ENCODE data around the gene TFAP2C.
"Not testable (repeated sequence)": the region's sequence is repeated elsewhere in the genome, so short reads cannot be mapped to it uniquely, and the experiment has no call there.

The TFAP2C gene

DNA sequence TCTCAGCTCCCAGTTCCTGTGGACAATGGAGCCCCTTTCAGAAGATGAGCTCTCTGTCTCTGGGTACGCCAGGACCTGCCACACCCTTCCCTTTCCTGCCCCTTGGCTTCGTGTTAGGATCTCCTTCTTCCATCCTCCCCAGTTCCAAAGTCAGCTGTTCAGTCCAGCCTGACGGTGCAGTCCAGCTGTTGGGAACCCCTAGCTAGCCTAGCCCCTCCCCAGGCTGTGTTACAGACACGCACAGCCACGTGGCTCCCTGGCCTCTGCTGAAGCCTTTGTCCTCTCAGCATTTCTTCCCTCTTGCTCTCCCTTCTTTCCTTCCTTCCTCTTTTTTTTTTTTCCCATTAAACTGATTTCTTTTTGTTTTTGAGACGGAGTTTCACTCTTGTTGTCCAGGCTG lies 12.4 kb upstream of the TFAP2C start:
- no peak for DNase-seq (ENCODE audit: low read depth in 2 of 2)

DNA sequence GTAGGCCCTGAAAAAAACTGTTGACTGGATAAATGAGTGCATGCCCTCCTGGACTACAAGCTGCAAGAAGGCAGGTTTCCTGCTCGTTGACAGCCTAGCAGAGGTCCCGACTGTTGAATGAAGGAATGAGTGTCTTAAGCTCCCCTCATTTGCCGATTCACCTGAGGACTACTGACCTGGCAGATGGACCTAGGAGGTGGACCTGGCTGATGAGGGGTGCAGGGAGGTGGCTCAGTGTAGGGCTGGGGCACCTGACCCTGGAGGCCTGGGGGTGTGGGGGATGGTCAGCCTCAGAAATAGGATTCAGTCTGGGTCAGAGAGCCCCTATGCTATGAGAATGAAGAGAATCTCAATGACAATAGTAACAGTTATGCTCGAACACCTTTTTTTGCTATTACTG lies 11.6 kb upstream of the TFAP2C start:
- DNase-seq (ENCODE audit: low read depth in 2 of 2): no peak

DNA sequence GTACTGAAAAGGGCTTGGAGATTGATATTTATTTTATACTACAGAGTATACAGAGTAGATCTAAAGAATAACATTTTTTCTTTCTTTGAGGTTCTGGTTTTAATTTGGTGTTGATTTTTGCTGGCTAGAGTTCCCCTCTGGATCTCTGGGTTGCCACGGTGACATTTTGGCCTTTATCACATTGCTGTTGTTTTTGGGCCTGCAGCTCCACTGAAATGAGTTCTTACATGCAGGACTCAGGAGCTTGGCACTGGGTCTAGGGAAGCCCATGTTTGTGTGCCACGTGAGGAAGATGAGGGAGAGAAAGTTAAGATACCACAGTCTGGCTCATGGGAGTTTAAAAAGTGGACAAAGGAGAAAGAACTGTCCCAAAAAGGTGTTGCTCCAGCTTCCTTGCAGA lies 7.4 kb upstream of the TFAP2C start:
- DNase-seq (ENCODE audit: low read depth in 2 of 2): no peak

DNA sequence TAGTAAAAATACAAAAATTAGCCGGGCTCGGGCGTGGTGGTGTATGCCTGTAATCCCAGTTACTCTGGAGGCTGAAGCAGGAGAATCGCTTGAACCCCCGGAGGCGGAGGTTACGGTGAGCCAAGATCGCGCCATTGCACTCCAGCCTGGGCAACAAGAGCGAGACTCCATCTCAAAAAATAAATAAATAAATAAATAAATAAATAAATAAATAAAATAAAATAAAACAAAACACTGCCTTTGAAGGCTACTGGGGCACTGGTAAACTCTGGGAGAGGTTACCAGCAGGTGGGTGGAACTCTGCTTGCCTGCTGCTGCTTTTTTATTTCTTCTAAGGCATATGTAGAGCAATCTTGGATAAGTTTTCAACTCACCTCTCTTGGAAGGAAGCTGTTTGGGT lies 5.2 kb upstream of the TFAP2C start:
- DNase-seq (ENCODE audit: low read depth in 2 of 2): not testable (repeated sequence)

DNA sequence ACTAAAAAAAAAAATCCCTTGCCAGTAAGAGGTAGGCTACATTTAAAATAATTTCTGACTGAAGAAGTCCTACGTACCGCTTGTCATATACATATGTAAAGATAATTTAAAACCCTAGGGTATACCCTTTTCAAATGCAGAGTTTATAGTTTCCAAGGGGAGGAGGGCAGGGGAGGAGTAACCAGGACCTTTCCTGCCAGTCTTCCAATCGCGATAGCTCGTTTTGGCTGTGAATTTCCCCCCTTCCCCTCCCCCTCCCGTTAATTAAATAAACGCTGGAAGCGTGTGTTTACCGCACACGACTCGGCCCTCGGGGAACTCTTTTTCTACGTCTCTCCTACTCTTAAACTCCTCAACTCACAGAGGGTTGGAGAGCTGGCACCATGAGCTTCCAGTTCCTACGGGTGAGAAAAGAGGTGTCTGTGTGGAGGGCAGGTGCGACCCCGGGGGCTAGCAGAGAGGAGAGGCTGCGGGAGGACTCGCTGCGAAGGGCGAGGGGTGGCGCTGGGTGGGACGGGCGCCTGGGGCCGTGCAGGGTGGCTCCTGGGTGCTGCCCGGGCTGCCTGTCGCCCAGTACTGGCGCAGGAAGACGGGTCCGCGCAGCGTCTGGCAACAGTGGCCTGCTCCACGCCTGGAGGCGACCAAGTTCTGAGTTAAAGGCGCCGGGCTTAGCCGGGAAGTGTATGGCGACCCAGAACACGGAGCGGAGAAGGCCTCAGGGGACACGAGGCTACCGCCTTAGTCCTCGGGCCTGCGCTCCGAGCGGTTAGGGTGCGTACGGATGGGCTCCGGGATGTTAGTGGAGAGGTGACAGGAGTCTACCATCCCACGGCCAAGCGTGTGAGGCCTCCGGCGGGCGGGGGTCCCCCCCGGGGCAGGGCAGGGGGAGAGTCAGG lies 4.1 kb upstream of the TFAP2C start:
- no peak for DNase-seq (ENCODE audit: low read depth in 2 of 2)

DNA sequence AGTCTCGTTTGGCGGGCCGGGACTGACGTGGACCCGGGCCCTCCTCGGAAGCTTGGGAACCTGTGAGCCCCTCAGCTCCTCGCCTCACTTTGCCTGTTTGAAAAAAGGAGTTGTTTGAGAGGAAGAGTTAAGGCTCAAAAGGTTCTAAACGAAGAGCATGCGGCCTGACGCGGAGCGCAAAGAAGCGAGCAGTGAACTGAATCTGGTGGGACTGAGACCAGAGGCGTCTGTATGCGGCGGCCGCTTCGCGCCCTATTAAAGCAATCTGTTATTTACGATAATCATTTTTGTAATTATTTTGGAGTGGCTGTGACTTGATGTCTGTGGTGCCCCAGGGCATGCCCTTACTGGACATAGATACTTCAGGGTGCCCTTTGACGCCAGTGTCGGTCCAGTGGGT lies 3.3 kb upstream of the TFAP2C start:
- DNase-seq (ENCODE audit: low read depth in 2 of 2): no peak

DNA sequence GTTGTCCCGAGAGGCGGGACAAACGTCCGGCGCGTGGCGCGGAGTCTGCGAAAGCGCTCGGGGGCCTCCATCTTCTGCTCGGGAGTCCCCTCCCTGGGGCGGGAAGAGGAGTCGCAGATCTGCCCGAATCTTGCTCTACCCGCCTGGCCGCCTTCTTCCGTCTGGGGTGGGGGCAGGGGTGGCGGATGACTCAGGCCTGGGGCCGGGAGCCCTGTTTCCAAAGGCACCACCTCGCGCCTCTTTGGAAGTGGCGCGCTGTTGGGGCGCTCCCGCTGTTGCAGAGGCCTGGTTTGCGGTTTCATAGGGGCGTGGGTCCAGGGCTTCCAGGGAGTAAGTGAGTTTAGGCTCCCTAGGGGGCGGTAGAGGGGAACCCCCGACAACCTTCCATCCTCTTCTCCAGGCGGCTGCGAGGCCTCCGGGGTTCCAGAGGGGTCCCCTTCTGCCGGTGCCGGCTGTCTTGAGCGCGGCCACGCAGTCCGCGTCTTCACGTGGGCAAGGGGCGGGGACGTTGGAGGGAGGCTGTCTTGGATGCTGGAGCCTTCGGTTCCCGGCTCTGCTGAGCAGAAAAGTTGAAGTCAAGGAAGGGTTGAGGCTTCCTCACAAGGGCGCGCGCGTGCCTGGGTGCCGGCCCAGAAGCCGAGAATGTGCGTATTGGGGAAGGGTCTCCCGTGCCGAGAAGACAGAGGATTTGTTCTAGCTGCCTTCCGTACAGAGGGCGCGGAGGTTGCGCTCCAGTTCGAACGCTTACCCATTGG lies 2.6 kb upstream of the TFAP2C start:
- no peak for DNase-seq (ENCODE audit: low read depth in 2 of 2)

DNA sequence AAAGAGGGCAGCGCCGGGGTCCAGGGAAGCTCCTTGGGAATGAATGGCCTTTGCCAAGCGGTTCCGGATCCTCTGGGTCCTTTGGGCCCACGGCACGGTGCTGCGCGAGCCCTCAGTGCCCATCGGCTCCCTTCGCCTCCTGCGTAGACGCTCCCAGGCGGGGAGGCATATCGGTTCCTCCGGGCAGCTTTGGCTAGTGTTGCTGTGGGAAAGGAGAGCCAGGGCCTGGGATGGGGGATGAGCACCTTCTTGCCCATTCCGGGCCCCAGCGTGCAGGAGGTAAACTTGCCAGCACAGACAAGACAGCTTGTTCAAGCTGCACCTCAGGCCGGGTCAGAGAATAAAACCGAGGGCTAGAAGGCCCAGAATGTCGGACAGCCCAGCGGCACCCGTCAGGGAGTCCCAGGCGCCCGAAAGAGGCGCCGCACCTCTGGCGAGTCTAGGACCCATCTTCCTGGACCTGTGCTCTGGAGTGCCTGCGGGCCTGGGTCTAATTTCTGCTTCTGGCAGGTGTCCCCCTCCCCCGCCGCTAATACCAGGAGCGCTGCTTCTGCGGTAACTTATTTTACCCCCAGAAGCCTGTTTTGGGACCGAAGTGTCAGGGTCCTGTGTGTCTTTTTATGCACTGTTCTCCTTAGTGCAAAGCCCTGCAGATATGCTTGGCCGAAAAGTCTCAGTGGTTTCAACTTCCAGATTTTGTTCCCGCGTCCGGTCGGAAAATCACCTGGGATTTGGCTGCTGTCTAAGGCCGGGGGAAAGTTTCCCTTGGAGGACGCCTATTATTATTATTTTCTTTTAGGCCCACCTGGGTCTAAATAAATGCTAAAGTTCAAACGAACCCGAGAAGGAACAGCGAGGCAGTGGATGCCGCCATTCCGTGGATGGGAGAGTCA lies 1.7 kb upstream of the TFAP2C start:
- no peak for DNase-seq (ENCODE audit: low read depth in 2 of 2)

DNA sequence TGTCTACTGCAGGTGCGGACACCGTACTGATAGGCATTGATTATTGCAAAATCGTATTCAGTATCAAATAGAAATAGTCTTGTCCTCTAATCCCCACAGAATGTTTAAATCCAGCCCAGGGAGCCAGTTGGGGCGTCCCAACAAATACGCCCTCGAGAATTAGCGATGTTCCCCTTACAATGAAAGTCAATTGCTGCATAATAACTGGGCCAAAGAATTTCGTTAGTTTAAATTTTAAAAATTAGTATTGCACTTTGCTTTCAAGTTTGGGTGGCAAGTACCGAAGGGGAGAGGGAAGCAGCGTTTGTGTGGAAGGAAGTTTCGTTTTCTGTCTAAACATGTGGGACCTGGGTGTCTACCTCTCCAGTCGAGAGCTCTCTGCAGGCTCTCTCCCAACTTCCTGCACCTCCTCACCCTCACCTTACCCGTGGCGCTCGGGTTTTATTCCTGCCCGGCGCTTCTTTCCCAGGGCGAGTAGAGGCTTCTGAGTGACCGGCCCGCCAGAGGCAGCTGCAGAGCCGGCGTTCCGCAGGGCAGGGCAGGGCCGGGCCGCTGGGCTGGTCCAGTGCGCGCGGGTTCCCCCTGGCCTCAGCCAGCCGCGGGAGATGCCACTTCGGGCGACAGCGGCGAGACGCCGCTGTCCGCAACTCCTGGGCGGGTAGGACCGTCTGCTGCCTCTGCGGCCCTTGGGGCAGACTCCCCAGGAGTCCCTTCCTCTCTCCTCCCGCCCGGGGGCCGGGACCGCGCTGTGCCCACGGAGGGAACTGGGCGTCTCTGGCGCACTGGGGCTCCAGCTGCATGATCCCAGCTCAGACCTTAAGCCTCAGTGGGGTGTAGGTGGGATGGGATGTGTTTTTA lies 862 bp upstream of the TFAP2C start:
- DNase-seq (ENCODE audit: low read depth in 2 of 2): no peak

DNA sequence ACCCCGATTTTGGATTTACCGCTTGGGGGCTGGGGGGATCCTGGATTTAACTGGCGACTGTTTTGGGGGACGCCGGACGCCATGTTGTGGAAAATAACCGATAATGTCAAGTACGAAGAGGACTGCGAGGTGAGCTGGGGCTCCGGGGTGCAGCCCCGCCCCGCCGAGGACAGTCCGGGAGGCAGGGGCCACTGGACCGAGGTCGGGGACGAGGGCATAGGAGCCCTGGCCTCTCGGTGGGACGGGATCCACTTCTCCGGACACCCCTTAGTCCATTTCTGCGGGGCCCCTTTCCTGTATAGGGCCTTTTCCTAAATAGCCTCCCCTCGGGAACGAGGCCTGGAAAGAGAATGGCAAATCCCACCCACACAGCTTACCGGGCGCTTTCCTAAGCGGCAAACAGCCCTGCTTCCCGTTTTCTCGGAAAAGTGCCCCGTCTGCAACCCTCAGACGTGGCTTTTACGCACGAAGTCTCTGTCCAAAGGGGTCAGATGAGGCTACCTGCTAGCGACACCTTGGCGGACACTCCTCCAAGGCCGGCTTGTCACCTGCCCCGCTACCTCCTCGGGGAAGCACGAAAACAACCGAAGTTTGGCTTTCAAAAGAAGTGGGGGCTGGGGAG lies 469 bp downstream of the TFAP2C start:
- no peak for DNase-seq (ENCODE audit: low read depth in 2 of 2)

DNA sequence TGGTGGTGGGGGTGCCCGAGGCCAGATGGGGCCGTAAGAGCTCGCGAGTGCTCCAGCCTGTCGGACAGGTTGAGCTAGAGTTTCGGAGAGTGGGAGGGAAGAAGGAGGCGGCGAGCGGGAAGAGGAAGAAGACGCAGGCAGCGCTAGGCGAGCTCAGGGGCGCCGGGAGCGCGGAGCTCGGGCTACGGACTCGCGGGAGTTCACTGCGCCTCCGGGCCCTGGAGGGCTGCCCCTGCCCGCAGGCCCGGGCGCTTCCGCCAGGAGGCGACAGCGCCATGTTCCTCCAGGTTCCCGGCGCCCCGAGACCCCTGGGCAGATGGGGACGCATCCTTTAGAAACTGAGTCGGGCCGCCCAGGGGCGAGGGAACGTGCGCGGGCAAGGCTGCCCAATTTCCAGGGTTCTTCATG lies 984 bp downstream of the TFAP2C start:
- DNase-seq (ENCODE audit: low read depth in 2 of 2): no peak

DNA sequence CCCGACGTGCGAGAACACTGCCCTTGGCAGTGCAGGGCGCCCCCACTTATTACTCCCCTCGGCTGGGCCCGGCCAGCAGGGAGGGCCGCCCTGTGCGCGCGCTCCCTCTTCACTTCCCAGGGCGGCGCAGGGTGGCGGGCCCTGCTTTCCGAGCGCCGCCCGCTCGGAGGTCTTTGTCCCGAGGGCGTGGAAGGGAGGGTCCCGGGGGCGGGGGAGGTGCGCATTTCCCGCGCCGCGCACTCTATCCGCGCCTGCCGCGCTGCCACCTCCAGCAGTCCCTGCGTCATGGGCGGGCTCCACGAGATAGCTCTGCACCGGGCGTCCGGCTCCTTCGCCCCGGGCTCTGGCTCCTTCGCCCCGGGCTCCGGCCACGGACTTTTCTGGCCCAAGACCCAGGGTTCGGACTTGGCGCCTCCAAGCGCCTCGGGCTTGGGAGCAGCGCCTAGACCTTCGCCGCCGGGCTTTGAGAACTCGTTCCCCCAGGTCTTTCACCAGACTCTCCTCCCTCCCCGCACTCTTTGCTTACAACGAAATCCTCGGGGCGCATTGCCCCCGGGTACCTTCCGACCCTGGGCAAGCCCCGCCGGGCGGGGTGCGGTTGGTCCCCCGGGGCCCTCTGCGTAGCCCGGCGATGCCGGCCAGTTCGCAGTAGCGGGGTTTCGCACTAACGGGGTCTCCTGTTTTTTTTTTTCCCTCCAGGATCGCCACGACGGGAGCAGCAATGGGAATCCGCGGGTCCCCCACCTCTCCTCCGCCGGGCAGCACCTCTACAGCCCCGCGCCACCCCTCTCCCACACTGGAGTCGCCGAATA lies 1.6 kb downstream of the TFAP2C start:
- no peak for DNase-seq (ENCODE audit: low read depth in 2 of 2)

DNA sequence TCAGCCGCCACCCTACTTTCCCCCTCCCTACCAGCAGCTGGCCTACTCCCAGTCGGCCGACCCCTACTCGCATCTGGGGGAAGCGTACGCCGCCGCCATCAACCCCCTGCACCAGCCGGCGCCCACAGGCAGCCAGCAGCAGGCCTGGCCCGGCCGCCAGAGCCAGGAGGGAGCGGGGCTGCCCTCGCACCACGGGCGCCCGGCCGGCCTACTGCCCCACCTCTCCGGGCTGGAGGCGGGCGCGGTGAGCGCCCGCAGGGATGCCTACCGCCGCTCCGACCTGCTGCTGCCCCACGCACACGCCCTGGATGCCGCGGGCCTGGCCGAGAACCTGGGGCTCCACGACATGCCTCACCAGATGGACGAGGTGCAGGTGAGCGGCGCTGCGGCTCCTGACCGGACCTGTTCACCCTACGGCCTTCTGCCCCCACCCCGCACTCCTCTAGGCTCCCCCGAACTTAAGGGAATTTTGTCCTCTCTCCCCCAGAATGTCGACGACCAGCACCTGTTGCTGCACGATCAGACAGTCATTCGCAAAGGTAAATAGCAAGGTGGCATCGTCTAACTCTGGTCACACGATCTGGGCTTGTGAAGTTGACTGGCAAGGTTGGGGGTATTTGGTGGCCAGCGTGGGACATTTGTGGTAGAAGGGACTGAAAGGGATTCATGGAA lies 2.3 kb downstream of the TFAP2C start:
- DNase-seq (ENCODE audit: low read depth in 2 of 2): no peak

DNA sequence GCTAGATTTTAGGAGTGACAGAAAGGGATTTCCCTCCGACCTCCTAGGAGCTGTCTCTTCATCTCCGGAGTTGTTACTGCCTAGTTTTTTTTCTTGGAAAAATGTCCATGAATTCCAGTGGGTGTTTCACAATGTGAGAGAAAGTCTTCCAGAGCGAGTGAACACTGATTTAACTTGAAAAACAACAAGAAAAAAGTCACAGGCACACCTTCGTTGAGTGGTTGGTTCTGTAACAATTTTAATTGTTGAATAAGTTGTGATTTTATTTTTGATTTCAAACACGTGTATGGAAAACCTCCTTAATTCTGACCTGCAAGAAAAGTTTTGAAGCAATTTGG lies 2.9 kb downstream of the TFAP2C start:
- DNase-seq (ENCODE audit: low read depth in 2 of 2): no peak

DNA sequence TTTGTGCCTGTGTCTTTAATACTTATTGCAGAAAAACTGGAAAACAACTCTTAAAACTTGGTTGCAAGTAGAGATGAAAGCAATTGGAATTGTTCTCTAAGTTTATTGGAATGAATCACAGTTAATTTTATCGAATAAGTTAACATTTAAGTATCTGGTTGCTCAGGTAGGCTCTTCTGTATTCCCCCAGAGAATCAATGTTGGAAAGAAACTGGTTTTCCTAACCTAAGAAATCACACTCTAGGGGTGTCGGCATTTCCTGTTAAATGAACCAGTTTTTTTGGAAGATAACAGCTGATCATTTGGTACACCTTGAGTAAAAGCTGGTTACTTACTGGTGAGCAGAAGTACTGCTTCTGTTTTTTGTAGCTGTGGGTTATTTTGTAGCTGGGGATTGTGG lies 5.2 kb downstream of the TFAP2C start:
- no peak for DNase-seq (ENCODE audit: low read depth in 2 of 2)

DNA sequence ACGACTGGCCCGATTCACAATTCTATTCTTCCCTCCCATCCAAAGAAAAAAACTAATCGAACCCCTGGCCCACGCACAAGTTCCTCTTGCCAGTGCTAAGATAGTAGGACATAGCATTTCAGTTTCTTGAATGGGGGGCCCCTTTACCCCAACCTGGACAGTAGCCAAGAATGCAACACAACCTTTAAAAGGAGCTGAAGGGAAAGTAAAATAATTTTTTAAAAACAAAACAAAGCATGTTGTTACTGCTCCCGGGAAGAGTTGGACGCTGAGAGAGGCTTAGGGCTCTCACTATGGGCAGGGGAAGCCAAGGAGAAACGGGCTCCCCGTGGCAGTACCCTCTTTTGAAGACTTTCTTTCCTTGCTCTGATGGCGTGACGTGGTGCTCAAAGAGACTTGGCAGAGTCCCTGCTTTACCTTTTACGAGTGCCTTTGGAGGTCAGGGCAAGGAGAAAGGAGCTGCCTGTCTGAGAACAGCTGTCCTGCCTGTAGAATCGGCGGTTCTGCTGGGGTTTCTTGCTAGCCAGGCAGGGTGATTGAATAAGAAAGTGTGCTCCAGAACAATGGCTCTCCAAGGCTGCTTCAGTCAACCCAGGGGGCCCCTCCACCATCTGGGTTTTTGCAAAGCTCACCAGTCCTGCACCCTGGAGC lies 5.8 kb downstream of the TFAP2C start:
- no peak for DNase-seq (ENCODE audit: low read depth in 2 of 2)

DNA sequence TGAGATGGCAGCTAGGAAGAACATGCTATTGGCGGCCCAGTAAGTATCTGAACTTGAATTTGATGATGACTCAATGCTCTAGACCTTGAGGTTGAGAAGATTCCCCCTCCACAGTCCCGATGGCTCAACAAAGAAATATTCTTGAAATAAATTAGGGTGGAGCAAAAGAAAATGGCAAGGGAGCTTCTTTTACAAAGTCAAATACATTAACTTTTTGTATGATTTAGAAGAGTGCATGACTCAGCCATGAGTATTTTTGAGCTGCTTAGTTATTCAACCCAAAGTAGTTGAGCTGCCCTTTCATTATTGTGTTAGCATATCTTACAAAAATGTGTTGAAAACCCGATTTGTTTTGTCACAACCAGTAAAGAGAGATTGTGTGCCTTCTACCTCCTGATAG lies 7.6 kb downstream of the TFAP2C start:
- no peak for DNase-seq (ENCODE audit: low read depth in 2 of 2)

DNA sequence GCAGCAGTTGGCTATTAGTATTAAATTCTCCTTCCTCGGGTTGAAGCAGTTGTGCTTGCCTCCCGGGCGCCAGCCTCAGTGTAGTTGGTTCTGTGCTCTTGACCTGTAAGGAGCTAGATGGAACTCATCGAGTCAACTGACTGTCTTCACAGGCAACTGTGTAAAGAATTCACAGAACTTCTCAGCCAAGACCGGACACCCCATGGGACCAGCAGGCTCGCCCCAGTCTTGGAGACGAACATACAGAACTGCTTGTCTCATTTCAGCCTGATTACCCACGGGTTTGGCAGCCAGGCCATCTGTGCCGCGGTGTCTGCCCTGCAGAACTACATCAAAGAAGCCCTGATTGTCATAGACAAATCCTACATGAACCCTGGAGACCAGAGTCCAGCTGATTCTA lies 8.5 kb downstream of the TFAP2C start:
- DNase-seq (ENCODE audit: low read depth in 2 of 2): no peak

DNA sequence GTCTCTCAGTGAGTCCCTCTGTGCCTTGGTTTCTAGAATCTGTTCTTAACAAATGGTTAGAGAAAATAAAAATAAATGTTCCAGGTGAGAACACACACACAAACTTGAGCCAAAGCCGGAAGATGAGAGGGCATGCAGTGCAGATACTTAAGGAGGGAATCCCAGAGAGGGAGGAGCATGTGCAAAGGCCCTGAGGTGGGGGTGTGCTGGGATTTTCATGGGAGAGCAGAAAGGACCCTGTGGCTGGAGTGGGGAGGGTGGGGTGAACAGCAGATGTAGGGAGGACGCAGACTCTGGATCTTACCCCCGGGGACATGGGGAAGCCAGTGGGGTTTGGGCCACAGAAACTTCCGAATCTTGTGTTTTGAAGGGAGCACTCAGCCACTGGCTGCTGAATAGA lies 17.5 kb downstream of the TFAP2C start:
- DNase-seq (ENCODE audit: low read depth in 2 of 2): no peak
